ENCODE results near the gene TTL. TPM values are rescaled to one million over a fixed set of nuclear protein-coding genes. Genes with fewer than 3 reads are reported as not detected.
A peak's percentile ranks its signal among the peaks of the same experiment; 100 is the strongest.
"Not testable (repeated sequence)": the region's sequence is repeated elsewhere in the genome, so short reads cannot be mapped to it uniquely, and the experiment has no call there.

The TTL gene
- total RNA-seq, 1 donor from 2014 or later: 15.1 TPM

DNA sequence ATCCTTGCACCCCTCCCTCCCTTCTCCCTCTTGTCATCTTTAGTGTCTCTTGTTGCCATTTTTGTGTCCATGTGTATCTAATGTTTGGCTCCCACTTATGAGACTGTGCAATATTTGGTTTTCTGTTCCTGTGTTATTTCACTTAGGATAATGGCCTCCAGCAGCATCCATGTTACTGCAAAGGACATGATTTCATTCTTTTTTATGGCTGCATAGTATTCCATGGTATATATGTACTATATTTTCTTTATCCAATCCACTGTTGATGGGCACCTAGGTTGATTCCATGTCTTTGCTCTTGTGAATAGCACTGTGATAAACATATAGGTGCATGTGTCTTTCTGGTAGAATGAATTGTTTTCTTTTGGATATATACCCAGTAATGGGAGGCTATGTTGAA, 54.7 kb downstream of the TTL start:
- not testable (repeated sequence) for H3K27me3 ChIP-seq (ENCODE audit: control insufficient read depth in 3 of 3, insufficient read depth in 3 of 3, low read length in 3 of 3); H3K27ac ChIP-seq (ENCODE audit: low read depth, low read length); H3K36me3 ChIP-seq (ENCODE audit: control insufficient read depth in 3 of 3, insufficient read depth in 3 of 3, low read length in 3 of 3); H3K9ac ChIP-seq (ENCODE audit: low read depth in 1 of 3, low read length in 3 of 3); H3K4me1 ChIP-seq (ENCODE audit: control insufficient read depth in 3 of 3, insufficient read depth in 3 of 3, low read length in 3 of 3); H3K9me3 ChIP-seq (ENCODE audit: control insufficient read depth in 3 of 3, low read length in 3 of 3); H3K4me3 ChIP-seq (ENCODE audit: low read length in 3 of 3)

DNA sequence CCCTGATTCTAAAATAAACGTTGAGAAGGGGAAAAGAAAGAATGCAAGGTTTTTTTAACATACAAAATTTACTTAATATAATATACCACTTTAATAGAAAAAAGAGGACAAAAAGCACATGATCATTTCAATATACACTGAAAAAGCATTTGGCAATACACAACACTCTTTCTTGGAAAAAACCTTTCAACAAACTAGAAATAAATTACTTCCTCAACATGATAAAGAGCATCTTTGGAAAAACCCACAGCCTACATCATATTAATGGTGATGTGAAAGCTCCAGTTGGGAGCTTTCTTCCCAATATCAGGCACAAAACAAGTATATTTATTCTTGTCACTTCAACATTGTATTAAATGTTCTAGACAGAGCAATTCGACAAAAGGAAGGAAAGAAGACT, 57.4 kb downstream of the TTL start:
- H3K4me3 ChIP-seq (ENCODE audit: low read length in 3 of 3): no peak overlapping the region
- H3K9me3 ChIP-seq (ENCODE audit: control insufficient read depth in 3 of 3, low read length in 3 of 3): no peaks in the 10 kb centered on the region
- no peak overlapping the region for H3K27ac ChIP-seq (ENCODE audit: low read depth, low read length)
- H3K4me1 ChIP-seq (ENCODE audit: control insufficient read depth in 3 of 3, insufficient read depth in 3 of 3, low read length in 3 of 3): peaks cover 12 to 25% (median 18%) of the 10 kb centered on the region in 3 donors
- no peak overlapping the region for H3K9ac ChIP-seq (ENCODE audit: low read depth in 1 of 3, low read length in 3 of 3)
- H3K27me3 ChIP-seq (ENCODE audit: control insufficient read depth in 3 of 3, insufficient read depth in 3 of 3, low read length in 3 of 3): no peaks in the 10 kb centered on the region
- H3K36me3 ChIP-seq (ENCODE audit: control insufficient read depth in 3 of 3, insufficient read depth in 3 of 3, low read length in 3 of 3): no peaks in the 10 kb centered on the region

DNA sequence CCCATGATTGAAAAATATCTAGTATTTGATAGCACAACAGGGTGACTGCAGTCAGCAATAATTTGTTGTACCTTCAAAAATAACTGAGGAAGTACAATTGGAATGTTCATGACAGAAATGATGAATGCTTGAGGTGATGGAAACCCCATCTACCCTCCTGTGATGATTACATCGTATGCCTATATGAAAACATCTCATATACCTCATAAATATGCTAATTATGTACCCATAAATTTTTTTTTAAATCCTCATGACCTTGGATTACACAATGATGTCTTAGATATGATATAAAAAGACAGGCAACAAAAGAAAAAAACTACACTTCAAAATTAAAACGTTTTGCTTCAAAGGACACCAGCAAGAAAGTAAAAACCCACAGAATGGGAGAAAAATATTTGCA, 59.0 kb downstream of the TTL start:
- Histone ChIP-seq H3K27ac (ENCODE audit: low read depth, low read length) (no peak overlapping the region), H3K27me3 (ENCODE audit: control insufficient read depth in 3 of 3, insufficient read depth in 3 of 3, low read length in 3 of 3) (no peaks in the 10 kb centered on the region), H3K4me1 (ENCODE audit: control insufficient read depth in 3 of 3, insufficient read depth in 3 of 3, low read length in 3 of 3) (peaks cover 12 to 25% (median 18%) of the 10 kb centered on the region in 3 donors), H3K4me3 (ENCODE audit: low read length in 3 of 3) (no peak overlapping the region), H3K36me3 (ENCODE audit: control insufficient read depth in 3 of 3, insufficient read depth in 3 of 3, low read length in 3 of 3) (no peaks in the 10 kb centered on the region), H3K9me3 (ENCODE audit: control insufficient read depth in 3 of 3, low read length in 3 of 3) (no peaks in the 10 kb centered on the region), H3K9ac (ENCODE audit: low read depth in 1 of 3, low read length in 3 of 3) (no peak overlapping the region)

DNA sequence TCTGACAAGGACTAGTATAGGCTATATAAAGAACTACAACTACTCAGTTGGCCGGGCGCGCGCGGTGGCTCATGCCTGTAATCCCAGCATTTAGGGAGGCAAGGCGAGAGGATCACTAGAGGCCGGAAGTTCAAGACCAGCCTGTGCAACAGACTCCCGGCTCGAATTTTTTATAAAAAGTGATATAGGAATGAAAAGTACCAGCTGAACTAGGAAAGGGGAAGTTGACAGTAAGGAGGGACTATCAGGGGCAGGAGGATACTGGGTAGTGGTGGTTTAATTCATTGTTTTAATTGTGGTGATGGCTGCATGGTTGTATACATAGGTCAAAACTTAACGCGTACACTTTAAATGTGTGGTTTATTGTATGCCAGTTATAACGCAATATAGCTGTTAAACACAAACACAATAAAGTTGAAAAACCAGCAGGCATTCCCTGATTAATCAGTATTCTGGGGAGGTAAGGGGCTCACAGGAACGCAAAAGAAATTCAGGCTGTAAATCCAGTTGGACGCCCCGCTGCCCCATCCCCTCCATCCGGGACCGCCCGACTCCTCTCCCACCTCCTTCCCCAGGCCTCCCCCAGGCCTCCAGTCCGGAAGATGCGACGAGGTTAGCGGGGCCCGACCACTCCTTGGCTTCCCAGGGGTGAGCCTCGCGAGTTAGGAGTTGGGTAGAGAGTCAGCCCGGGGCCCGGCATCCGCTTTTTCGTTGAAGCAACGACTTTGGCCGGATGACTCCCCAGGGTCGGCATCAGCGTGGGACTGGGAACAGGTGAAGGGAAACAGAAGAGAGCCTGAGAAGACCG, 59.6 kb downstream of the TTL start:
- Histone ChIP-seq H3K27me3 (ENCODE audit: control insufficient read depth in 3 of 3, insufficient read depth in 3 of 3, low read length in 3 of 3) (no peaks in the 10 kb centered on the region), H3K9me3 (ENCODE audit: control insufficient read depth in 3 of 3, low read length in 3 of 3) (no peaks in the 10 kb centered on the region), H3K4me1 (ENCODE audit: control insufficient read depth in 3 of 3, insufficient read depth in 3 of 3, low read length in 3 of 3) (peaks cover 12 to 25% (median 18%) of the 10 kb centered on the region in 3 donors), H3K27ac (ENCODE audit: low read depth, low read length) (peak overlapping the region; percentile 80), H3K4me3 (ENCODE audit: low read length in 3 of 3) (peak overlapping the region; percentile 79 to 99 (median 95)), H3K36me3 (ENCODE audit: control insufficient read depth in 3 of 3, insufficient read depth in 3 of 3, low read length in 3 of 3) (peaks cover 0 to 2% (median 0%) of the 10 kb centered on the region in 3 donors), H3K9ac (ENCODE audit: low read depth in 1 of 3, low read length in 3 of 3) (peak overlapping the region; percentile 59 to 88 (median 65))

DNA sequence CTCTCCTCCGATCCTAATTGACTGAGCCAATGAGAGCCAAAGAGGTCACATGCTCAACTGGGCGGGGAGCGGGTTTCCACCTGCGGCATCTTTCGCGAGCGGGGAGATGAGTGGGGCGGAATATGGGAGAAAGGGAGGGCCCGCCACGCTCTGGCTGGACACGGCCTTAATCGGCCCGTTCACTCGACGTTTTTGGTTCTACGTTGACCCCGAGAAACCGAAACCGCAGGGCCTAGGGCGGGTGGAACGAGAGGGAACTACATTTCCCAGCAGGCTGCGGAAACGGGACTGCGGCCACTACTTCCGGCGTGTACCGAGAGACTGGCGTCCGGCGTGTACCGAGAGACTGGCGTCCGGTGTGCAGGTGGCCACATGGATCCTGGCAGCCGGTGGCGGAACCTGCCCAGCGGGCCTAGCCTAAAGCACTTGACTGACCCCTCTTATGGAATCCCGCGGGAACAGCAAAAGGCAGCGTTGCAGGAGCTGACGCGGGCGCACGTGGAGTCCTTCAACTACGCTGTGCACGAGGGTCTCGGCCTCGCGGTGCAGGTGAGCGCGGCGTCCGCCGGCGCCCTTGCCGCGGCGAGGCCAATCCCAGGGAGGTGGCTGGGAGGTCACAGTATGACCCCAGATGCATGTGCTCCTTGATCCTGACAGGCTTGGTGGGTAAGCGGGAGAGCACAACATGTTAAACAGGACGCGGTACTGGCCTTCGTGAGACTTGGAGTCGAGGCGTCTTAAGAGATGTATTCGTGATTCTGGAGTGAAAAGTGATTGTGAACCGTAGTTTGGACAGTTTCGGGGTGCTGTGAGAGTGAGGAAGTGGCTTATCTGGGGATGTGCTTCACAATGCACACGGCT, 60.4 kb downstream of the TTL start, which contains the start of gene POLR1B:
Gene POLR1B (plus strand): TSS at position 343 of the 861 bp plus-strand sequence. CDS start 30 bp downstream, at position 373.
- peak within 1 kb of the TSS; percentile 80 for H3K27ac ChIP-seq (ENCODE audit: low read depth, low read length)
- no peaks in the 10 kb centered on the region for H3K27me3 ChIP-seq (ENCODE audit: control insufficient read depth in 3 of 3, insufficient read depth in 3 of 3, low read length in 3 of 3)
- H3K9ac ChIP-seq (ENCODE audit: low read depth in 1 of 3, low read length in 3 of 3): peak within 1 kb of the TSS; percentile 59 to 88 (median 65)
- no peaks in the 10 kb centered on the region for H3K9me3 ChIP-seq (ENCODE audit: control insufficient read depth in 3 of 3, low read length in 3 of 3)
- H3K36me3 ChIP-seq (ENCODE audit: control insufficient read depth in 3 of 3, insufficient read depth in 3 of 3, low read length in 3 of 3): peaks cover 2% of the 10 kb centered on the region in 3 donors
- H3K4me1 ChIP-seq (ENCODE audit: control insufficient read depth in 3 of 3, insufficient read depth in 3 of 3, low read length in 3 of 3): peaks cover 12 to 28% (median 19%) of the 10 kb centered on the region in 3 donors
- H3K4me3 ChIP-seq (ENCODE audit: low read length in 3 of 3): peak within 1 kb of the TSS; percentile 79 to 99 (median 95)

DNA sequence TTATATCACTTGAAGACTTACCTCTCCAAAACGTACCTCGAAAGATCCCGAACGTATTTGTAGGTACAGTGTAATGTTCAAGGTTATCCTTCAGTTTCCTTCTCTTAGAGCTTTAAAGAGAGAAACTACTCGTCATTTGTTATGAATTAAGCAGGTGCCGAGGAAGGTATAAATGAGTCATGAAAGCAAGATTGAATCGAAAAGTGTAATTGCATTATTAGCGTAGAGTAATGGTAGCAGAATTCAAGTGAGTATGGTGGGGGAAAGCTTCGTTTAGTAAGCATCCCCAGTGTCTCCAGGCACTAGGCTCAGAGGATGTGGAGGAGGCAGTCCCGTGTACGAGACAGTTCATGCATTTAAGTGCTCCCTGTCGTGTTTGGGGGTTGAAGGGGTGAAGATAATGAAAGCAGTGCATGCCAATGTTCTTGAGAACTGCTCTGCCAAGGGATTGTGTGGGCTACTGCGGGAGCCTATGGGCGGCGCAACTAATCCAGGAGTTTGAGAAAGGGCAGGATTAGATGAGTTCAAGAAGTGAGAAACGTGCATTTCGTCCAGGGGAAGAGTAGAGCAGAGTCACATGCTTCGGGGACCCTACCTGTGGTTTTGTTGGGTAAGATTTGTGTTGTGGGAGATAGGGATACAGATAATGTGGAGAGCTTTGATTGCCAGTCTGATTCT, 61.2 kb downstream of the TTL start:
- H3K9ac ChIP-seq (ENCODE audit: low read depth in 1 of 3, low read length in 3 of 3): peak overlapping the region; percentile 59 to 88 (median 65)
- H3K36me3 ChIP-seq (ENCODE audit: control insufficient read depth in 3 of 3, insufficient read depth in 3 of 3, low read length in 3 of 3): peaks cover 6 to 9% (median 7%) of the 10 kb centered on the region in 3 donors
- no peak overlapping the region for H3K27ac ChIP-seq (ENCODE audit: low read depth, low read length)

DNA sequence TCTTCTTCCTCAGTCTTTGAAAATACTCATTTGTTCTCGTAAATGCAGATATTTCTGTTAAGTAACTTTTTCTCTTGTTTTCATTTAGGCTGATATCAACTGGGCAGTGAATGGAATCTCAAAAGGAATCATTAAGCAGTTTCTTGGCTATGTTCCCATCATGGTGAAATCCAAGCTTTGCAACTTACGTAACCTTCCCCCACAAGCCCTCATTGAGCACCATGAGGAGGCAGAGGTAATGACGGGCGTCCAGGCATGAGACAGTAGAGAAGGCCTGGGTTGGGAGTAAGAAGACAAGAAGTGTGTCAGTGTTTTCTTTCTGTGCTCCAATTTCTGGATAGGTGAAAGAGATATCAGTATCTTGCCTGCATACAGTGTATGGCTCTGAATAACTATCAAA, 65.4 kb downstream of the TTL start:
- no peak overlapping the region for H3K9ac ChIP-seq (ENCODE audit: low read depth in 1 of 3, low read length in 3 of 3)
- no peak overlapping the region for H3K27ac ChIP-seq (ENCODE audit: low read depth, low read length)
- no peaks in the 10 kb centered on the region for H3K27me3 ChIP-seq (ENCODE audit: control insufficient read depth in 3 of 3, insufficient read depth in 3 of 3, low read length in 3 of 3)
- H3K4me3 ChIP-seq (ENCODE audit: low read length in 3 of 3): no peak overlapping the region
- peaks cover 12 to 20% (median 17%) of the 10 kb centered on the region in 3 donors for H3K4me1 ChIP-seq (ENCODE audit: control insufficient read depth in 3 of 3, insufficient read depth in 3 of 3, low read length in 3 of 3)
- peaks cover 16 to 41% (median 33%) of the 10 kb centered on the region in 3 donors for H3K36me3 ChIP-seq (ENCODE audit: control insufficient read depth in 3 of 3, insufficient read depth in 3 of 3, low read length in 3 of 3)
- H3K9me3 ChIP-seq (ENCODE audit: control insufficient read depth in 3 of 3, low read length in 3 of 3): no peaks in the 10 kb centered on the region

More for the DNA sequence above, 61.2 kb downstream of the TTL start:
- Histone ChIP-seq H3K4me3 (ENCODE audit: low read length in 3 of 3) (peak overlapping the region; percentile 79 to 99 (median 95)), H3K9me3 (ENCODE audit: control insufficient read depth in 3 of 3, low read length in 3 of 3) (no peaks in the 10 kb centered on the region), H3K4me1 (ENCODE audit: control insufficient read depth in 3 of 3, insufficient read depth in 3 of 3, low read length in 3 of 3) (peaks cover 12 to 31% (median 20%) of the 10 kb centered on the region in 3 donors), H3K27me3 (ENCODE audit: control insufficient read depth in 3 of 3, insufficient read depth in 3 of 3, low read length in 3 of 3) (no peaks in the 10 kb centered on the region)

DNA sequence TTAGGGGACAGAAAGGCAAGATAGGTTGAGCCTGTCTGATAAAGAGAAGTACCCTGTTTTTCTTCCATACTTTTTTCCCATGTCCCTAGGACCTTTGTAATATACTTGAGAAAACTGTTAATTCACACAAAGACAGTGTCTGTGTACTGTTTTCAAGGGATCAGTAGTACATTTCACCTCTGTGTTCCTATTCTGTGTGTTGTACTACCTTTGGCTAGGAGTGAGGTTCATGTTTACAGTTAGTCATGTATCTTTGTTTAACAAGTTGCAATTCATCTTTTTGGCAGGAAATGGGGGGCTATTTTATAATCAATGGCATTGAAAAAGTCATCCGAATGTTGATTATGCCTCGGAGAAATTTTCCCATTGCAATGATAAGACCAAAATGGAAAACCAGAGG, 67.0 kb downstream of the TTL start:
- Histone ChIP-seq H3K27ac (ENCODE audit: low read depth, low read length) (no peak overlapping the region), H3K9ac (ENCODE audit: low read depth in 1 of 3, low read length in 3 of 3) (no peak overlapping the region), H3K36me3 (ENCODE audit: control insufficient read depth in 3 of 3, insufficient read depth in 3 of 3, low read length in 3 of 3) (peaks cover 29 to 53% (median 47%) of the 10 kb centered on the region in 3 donors), H3K27me3 (ENCODE audit: control insufficient read depth in 3 of 3, insufficient read depth in 3 of 3, low read length in 3 of 3) (no peaks in the 10 kb centered on the region), H3K9me3 (ENCODE audit: control insufficient read depth in 3 of 3, low read length in 3 of 3) (no peaks in the 10 kb centered on the region), H3K4me3 (ENCODE audit: low read length in 3 of 3) (no peak overlapping the region), H3K4me1 (ENCODE audit: control insufficient read depth in 3 of 3, insufficient read depth in 3 of 3, low read length in 3 of 3) (peaks cover 0 to 6% (median 2%) of the 10 kb centered on the region in 3 donors)

DNA sequence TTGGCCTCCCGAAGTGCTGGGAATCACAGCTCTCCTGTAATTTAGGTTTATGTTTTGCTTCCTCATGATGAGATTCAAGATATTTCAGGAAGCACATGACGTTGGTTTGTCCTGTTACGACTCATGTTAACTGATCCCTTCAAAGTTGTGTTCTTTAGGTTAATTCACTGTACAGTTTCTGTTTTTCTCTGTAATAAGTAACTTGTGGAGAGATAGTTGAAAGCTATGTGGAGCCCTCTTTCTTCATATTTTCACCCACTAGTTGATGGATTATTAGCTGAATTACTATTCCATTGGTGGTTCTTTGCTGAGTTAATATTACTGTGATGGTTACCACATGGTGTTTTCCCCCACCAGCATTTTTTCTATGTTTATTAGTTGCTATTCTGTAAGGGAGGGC, 84.1 kb downstream of the TTL start:
- Histone ChIP-seq H3K9ac (ENCODE audit: low read depth in 1 of 3, low read length in 3 of 3) (no peak overlapping the region), H3K36me3 (ENCODE audit: control insufficient read depth in 3 of 3, insufficient read depth in 3 of 3, low read length in 3 of 3) (peaks cover 22 to 56% (median 51%) of the 10 kb centered on the region in 3 donors), H3K4me1 (ENCODE audit: control insufficient read depth in 3 of 3, insufficient read depth in 3 of 3, low read length in 3 of 3) (no peaks in the 10 kb centered on the region), H3K27ac (ENCODE audit: low read depth, low read length) (no peak overlapping the region), H3K27me3 (ENCODE audit: control insufficient read depth in 3 of 3, insufficient read depth in 3 of 3, low read length in 3 of 3) (no peaks in the 10 kb centered on the region), H3K4me3 (ENCODE audit: low read length in 3 of 3) (no peak overlapping the region), H3K9me3 (ENCODE audit: control insufficient read depth in 3 of 3, low read length in 3 of 3) (no peaks in the 10 kb centered on the region)
